Testis (tissue), 3 donors: ENCODE data around the gene UPF3A. TPM values are rescaled to one million over a fixed set of nuclear protein-coding genes. Genes with fewer than 3 reads are reported as not detected.

Experiments used
- DNase-seq: peaks from one replicate; pipeline ENCODE4 v3.0.0-alpha.2; 2019
- H3K27ac ChIP-seq, 2 donors: fragments of 200-600 bp; sonication (generic); one replicate each; pipeline ENCODE4 v1.5.1; 2019
- H3K27me3 ChIP-seq: fragments of 200-600 bp; sonication (generic); one replicate; pipeline ENCODE4 v1.5.1; 2019
- H3K36me3 ChIP-seq: fragments of 200-600 bp; sonication (generic); one replicate; pipeline ENCODE4 v1.5.1; 2017; ENCODE audit warnings: low read depth; ENCODE audit errors: missing control alignments
- H3K4me1 ChIP-seq: fragments of 200-600 bp; sonication (generic); one replicate; pipeline ENCODE4 v1.5.1; 2019
- H3K4me3 ChIP-seq, 2 donors: fragments of 200-600 bp; sonication (generic); one replicate each; pipeline ENCODE4 v1.5.1; 2017 to 2019
- H3K9me3 ChIP-seq: fragments of 200-600 bp; sonication (generic); one replicate; pipeline ENCODE4 v1.5.1; 2017
- POLR2A ChIP-seq: fragments of 450-650 bp; IDR thresholded peaks from one replicate; pipeline ENCODE4 v1.6.1; 2017; ENCODE audit warnings: antibody characterized with exemption, mild to moderate bottlenecking, moderate library complexity
- WGBS, 2 donors: methylation state at CpG; one replicate each; pipeline ENCODE4 v1.1.5; 2018; 5-methylcytosine and 5-hydroxymethylcytosine counted together
- intact Hi-C: fragments of 100-400 bp; cut with DNase I; formaldehyde crosslinking; loops from one replicate; pipeline ENCODE4 v1.15.1; 2023; ENCODE audit warnings: low total_unique reads
- polyA plus RNA-seq: library from polyadenylated mRNA; stranded (reverse); fragments of 350-450 nt; fragmentation: Illumina TruSeq; extraction: RNeasy Lipid Tissue Mini Kit (QIAGEN cat#74804); gene quantifications from one replicate; pipeline ENCODE4 v1.2.3, GENCODE V29; 2014; ENCODE audit warnings: low read depth, low replicate concordance; ENCODE audit not compliant: insufficient read depth
- total RNA-seq, 2 donors: library from RNA; depleted of rRNA; stranded (reverse); fragments of >200 nt; gene quantifications; one replicate each; pipeline ENCODE4 v1.2.3, GENCODE V29; 2016
- TF ChIP-seq, protein P1 (sequence below), 3 experiments: fragments of 450-650 bp in 2 of 3; fragments of 200-600 bp in 1 of 3; sonication (generic) in 1 of 3; IDR thresholded peaks; one replicate each; pipeline ENCODE4 v1.5.1; 2016 to 2019; ENCODE audit warnings: antibody characterized with exemption in 3 of 3, mild to moderate bottlenecking in 2 of 3, moderate library complexity in 1 of 3

Gene UPF3A
- total and polyA plus RNA-seq, 3 donors from 2014 or later, result 88.0 to 112 (median 96.7) TPM

DNA sequence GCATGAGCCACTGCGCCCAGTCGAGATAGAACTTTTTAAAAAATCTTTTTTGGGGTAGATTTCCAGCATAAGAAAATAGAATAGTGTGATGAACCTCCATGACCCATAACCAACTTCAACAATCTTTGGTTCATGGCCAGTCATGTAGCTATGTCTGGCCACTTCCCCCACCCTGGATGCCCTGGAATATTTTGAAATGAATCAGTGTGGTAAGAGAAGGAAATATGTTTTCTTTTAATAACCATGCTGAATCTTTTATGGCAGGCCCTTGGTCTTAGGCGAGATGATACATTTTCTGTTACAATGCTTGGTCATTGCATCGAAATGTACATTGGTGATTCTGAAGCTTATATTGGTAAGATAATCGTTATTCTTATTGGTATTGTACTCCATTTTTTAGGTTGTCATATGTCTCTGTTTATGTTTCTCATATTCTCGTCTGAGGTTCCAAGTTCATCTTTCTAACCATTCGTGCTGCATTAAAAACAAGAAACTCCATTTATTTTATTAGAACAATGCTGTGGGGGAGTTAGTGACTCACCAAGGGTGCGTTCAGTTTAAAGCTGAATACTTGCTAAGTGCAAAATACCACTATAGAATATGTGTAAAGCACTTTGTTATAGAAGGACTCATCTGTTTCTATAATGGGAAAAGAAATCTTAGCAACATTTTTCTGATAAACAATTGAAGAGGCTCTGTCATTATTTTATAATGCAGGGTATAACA, 16.4 kb upstream of the UPF3A start:
- no peak for TF ChIP-seq POLR2A
- TF ChIP-seq, protein P1, sequence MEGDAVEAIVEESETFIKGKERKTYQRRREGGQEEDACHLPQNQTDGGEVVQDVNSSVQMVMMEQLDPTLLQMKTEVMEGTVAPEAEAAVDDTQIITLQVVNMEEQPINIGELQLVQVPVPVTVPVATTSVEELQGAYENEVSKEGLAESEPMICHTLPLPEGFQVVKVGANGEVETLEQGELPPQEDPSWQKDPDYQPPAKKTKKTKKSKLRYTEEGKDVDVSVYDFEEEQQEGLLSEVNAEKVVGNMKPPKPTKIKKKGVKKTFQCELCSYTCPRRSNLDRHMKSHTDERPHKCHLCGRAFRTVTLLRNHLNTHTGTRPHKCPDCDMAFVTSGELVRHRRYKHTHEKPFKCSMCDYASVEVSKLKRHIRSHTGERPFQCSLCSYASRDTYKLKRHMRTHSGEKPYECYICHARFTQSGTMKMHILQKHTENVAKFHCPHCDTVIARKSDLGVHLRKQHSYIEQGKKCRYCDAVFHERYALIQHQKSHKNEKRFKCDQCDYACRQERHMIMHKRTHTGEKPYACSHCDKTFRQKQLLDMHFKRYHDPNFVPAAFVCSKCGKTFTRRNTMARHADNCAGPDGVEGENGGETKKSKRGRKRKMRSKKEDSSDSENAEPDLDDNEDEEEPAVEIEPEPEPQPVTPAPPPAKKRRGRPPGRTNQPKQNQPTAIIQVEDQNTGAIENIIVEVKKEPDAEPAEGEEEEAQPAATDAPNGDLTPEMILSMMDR (IDR thresholded peaks at IDR 0.05), result no peak
- Histone ChIP-seq H3K36me3 (no peaks in the 10 kb centered on the region), H3K9me3 (no peaks in the 10 kb centered on the region), H3K4me3 (no peak overlapping the region), H3K27me3 (no peaks in the 10 kb centered on the region), H3K27ac (no peak overlapping the region), H3K4me1 (no peaks in the 10 kb centered on the region)
- intact Hi-C loops, result no loop called here
- 86 to 88% methylated on average over 8 of the region's 8 CpGs for WGBS, 2 donors
- no peak for DNase-seq

- no peaks in the 10 kb centered on the region for H3K36me3 ChIP-seq
- 89 to 97% methylated on average over 5 of the region's 5 CpGs for WGBS, 2 donors
- H3K4me1 ChIP-seq, result no peaks in the 10 kb centered on the region
- no peak overlapping the region for H3K27ac ChIP-seq
- no peak for DNase-seq
- no peak overlapping the region for H3K4me3 ChIP-seq
- intact Hi-C loops, result no loop called here
- H3K27me3 ChIP-seq, result no peaks in the 10 kb centered on the region
- no peak for TF ChIP-seq POLR2A
- TF ChIP-seq, protein P1 (IDR thresholded peaks at IDR 0.05), result no peak
- H3K9me3 ChIP-seq, result no peaks in the 10 kb centered on the region
Measured at GRCh38 chr13:114266241-114266640, 15.2 kb upstream of the UPF3A start.

- Histone ChIP-seq H3K27ac (no peak overlapping the region), H3K4me1 (no peaks in the 10 kb centered on the region), H3K9me3 (no peaks in the 10 kb centered on the region), H3K36me3 (no peaks in the 10 kb centered on the region), H3K27me3 (no peaks in the 10 kb centered on the region), H3K4me3 (no peak overlapping the region)
- TF ChIP-seq, protein P1 (IDR thresholded peaks at IDR 0.05), result no peak
- no peak for TF ChIP-seq POLR2A
- 94 to 95% methylated on average over 6 of the region's 6 CpGs for WGBS, 2 donors
- intact Hi-C loops, result no loop called here
- DNase-seq, result no peak
Measured at GRCh38 chr13:114268344-114269280, 12.8 kb upstream of the UPF3A start.

GRCh38 chr13:114269281-114269770, 12.1 kb upstream of the UPF3A start:
- no peak overlapping the region for H3K4me3 ChIP-seq
- no peaks in the 10 kb centered on the region for H3K36me3 ChIP-seq
- intact Hi-C loops, result no loop called here
- WGBS, 2 donors, result 87 to 88% methylated on average over 4 of the region's 4 CpGs
- DNase-seq, result no peak
- no peaks in the 10 kb centered on the region for H3K4me1 ChIP-seq
- no peak for TF ChIP-seq POLR2A
- TF ChIP-seq, protein P1 (IDR thresholded peaks at IDR 0.05), result no peak
- H3K27ac ChIP-seq, result no peak overlapping the region
- H3K9me3 ChIP-seq, result no peaks in the 10 kb centered on the region
- H3K27me3 ChIP-seq, result no peaks in the 10 kb centered on the region
